IPS-15b (cell line): Measurements from ENCODE around the gene AMD1.

ENCODE experiments used
- H3K27me3 ChIP-seq: one replicate; pipeline ENCODE4 v1.6.1; 2013; ENCODE audit warnings: low read length; ENCODE audit not compliant: control insufficient read depth, insufficient read depth
- H3K36me3 ChIP-seq: one replicate; pipeline ENCODE4 v1.6.1; 2013; ENCODE audit warnings: low read length; ENCODE audit not compliant: control insufficient read depth, insufficient read depth
- H3K4me1 ChIP-seq: one replicate; pipeline ENCODE4 v1.6.1; 2013; ENCODE audit warnings: mild to moderate bottlenecking, low read length; ENCODE audit not compliant: control insufficient read depth, insufficient read depth
- H3K4me3 ChIP-seq: one replicate; pipeline ENCODE4 v1.5.1; 2013; ENCODE audit warnings: low read depth, low read length
- H3K9ac ChIP-seq: one replicate; pipeline ENCODE4 v1.6.1; 2013; ENCODE audit warnings: low read depth, mild to moderate bottlenecking, low read length
- H3K9me3 ChIP-seq: one replicate; pipeline ENCODE4 v1.6.1; 2013; ENCODE audit warnings: mild to moderate bottlenecking, low read length; ENCODE audit not compliant: control insufficient read depth, insufficient read depth

The AMD1 gene

GRCh38 chr6:110881546-110882273, 7.1 kb downstream of the AMD1 start:
- no peak overlapping the region for H3K9ac ChIP-seq
- no peaks in the 10 kb centered on the region for H3K9me3 ChIP-seq
- H3K4me3 ChIP-seq, result no peak overlapping the region
- no peaks in the 10 kb centered on the region for H3K36me3 ChIP-seq
- H3K27me3 ChIP-seq, result no peaks in the 10 kb centered on the region
- peaks cover 14% of the 10 kb centered on the region for H3K4me1 ChIP-seq

GRCh38 chr6:110882274-110882619, 7.7 kb downstream of the AMD1 start:
- Histone ChIP-seq H3K4me3 (no peak overlapping the region), H3K9ac (no peak overlapping the region), H3K4me1 (peaks cover 14% of the 10 kb centered on the region), H3K9me3 (no peaks in the 10 kb centered on the region), H3K36me3 (no peaks in the 10 kb centered on the region), H3K27me3 (no peaks in the 10 kb centered on the region)

GRCh38 chr6:110882824-110883554, 8.4 kb downstream of the AMD1 start:
- Histone ChIP-seq H3K27me3 (no peaks in the 10 kb centered on the region), H3K4me1 (peaks cover 14% of the 10 kb centered on the region), H3K36me3 (no peaks in the 10 kb centered on the region), H3K4me3 (no peak overlapping the region), H3K9ac (no peak overlapping the region), H3K9me3 (no peaks in the 10 kb centered on the region)

GRCh38 chr6:110884321-110884720, 9.7 kb downstream of the AMD1 start:
- Histone ChIP-seq H3K27me3 (no peaks in the 10 kb centered on the region), H3K4me1 (peaks cover 13% of the 10 kb centered on the region), H3K36me3 (no peaks in the 10 kb centered on the region), H3K4me3 (no peak overlapping the region), H3K9ac (no peak overlapping the region), H3K9me3 (no peaks in the 10 kb centered on the region)

- H3K27me3 ChIP-seq, result no peaks in the 10 kb centered on the region
- H3K36me3 ChIP-seq, result no peaks in the 10 kb centered on the region
- H3K4me3 ChIP-seq, result no peak overlapping the region
- H3K9ac ChIP-seq, result no peak overlapping the region
- peaks cover 6% of the 10 kb centered on the region for H3K4me1 ChIP-seq
- no peaks in the 10 kb centered on the region for H3K9me3 ChIP-seq
These were observed 10.9 kb downstream of the AMD1 start for GRCh38 chr6:110885526-110885925.

GRCh38 chr6:110886555-110887167, 12.1 kb downstream of the AMD1 start:
- Histone ChIP-seq H3K36me3 (peaks cover 5% of the 10 kb centered on the region), H3K9ac (no peak overlapping the region), H3K9me3 (no peaks in the 10 kb centered on the region), H3K4me1 (peaks cover 3% of the 10 kb centered on the region), H3K27me3 (no peaks in the 10 kb centered on the region), H3K4me3 (no peak overlapping the region)

- Histone ChIP-seq H3K27me3 (no peaks in the 10 kb centered on the region), H3K4me1 (no peaks in the 10 kb centered on the region), H3K4me3 (no peak overlapping the region), H3K9me3 (no peaks in the 10 kb centered on the region), H3K9ac (no peak overlapping the region), H3K36me3 (peaks cover 22% of the 10 kb centered on the region)
These were observed 15.7 kb downstream of the AMD1 start for GRCh38 chr6:110890288-110890687.

- Histone ChIP-seq H3K27me3 (no peaks in the 10 kb centered on the region), H3K4me1 (no peaks in the 10 kb centered on the region), H3K9ac (no peak overlapping the region), H3K9me3 (no peaks in the 10 kb centered on the region), H3K4me3 (no peak overlapping the region), H3K36me3 (peaks cover 27% of the 10 kb centered on the region)
These were observed 21.5 kb downstream of the AMD1 start for GRCh38 chr6:110895907-110896608.

GRCh38 chr6:110897433-110897832, 22.8 kb downstream of the AMD1 start:
- no peak overlapping the region for H3K9ac ChIP-seq
- H3K36me3 ChIP-seq, result peaks cover 15% of the 10 kb centered on the region
- no peaks in the 10 kb centered on the region for H3K9me3 ChIP-seq
- no peaks in the 10 kb centered on the region for H3K27me3 ChIP-seq
- no peaks in the 10 kb centered on the region for H3K4me1 ChIP-seq
- H3K4me3 ChIP-seq, result no peak overlapping the region

GRCh38 chr6:110898111-110898510, 23.5 kb downstream of the AMD1 start:
- H3K9ac ChIP-seq, result no peak overlapping the region
- no peaks in the 10 kb centered on the region for H3K4me1 ChIP-seq
- peaks cover 10% of the 10 kb centered on the region for H3K36me3 ChIP-seq
- H3K9me3 ChIP-seq, result no peaks in the 10 kb centered on the region
- no peaks in the 10 kb centered on the region for H3K27me3 ChIP-seq
- no peak overlapping the region for H3K4me3 ChIP-seq

- H3K4me3 ChIP-seq, result no peak overlapping the region
- peaks cover 4% of the 10 kb centered on the region for H3K36me3 ChIP-seq
- no peaks in the 10 kb centered on the region for H3K27me3 ChIP-seq
- no peaks in the 10 kb centered on the region for H3K4me1 ChIP-seq
- no peak overlapping the region for H3K9ac ChIP-seq
- H3K9me3 ChIP-seq, result peaks cover 14% of the 10 kb centered on the region
These were observed 25.5 kb downstream of the AMD1 start for GRCh38 chr6:110900028-110900598.
